GM23248 (cell line): ENCODE measurements around the gene TRIM58.

Experiments used
- EZH2 ChIP-seq: fragments of 200-600 bp; sonication (generic); IDR thresholded peaks from 2 replicates; pipeline ENCODE4 v1.6.1; 2018; ENCODE audit warnings: antibody characterized with exemption, mild to moderate bottlenecking; ENCODE audit not compliant: insufficient read depth, poor library complexity, severe bottlenecking
- EZH2phosphoT487 ChIP-seq: fragments of 200-600 bp; sonication (generic); IDR thresholded peaks from 2 replicates; pipeline ENCODE4 v1.6.1; 2018; ENCODE audit warnings: antibody characterized with exemption, moderate library complexity, mild to moderate bottlenecking, low read depth; ENCODE audit not compliant: insufficient read depth

DNA sequence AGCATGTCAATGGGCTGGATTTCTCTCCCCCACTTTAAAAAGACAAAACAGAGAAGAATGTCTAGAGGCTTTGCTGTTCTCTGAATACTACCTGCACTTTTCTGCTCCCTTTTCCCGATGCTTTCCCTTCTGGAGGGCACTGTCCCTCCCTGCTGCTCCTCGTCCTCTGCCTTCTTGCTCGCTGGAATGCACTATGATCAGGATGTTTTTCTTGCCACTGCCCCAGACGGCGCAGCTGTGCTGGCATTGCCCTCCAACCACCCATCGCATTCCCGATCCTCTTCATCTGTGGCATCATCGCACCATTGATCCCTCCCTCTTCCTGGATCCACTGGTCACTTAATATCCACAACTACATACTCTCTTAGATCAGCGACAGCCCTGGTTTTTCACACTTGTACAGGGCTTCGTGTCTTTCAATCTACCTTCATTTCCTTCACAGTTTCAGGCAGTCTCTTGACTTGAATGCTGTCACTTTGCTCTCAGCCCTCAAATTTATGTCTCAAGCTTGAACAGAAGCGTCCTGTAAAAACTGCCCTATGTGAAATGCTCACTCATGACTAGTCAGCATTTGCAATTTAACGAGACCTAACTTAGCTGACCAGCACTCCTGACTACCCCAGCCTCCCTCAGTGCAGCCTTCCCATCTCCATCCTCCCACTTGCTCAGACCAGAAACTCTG, 11.8 kb upstream of the TRIM58 start:
- TF ChIP-seq EZH2 = no peak
- TF ChIP-seq EZH2phosphoT487 = no peak
